Effector memory CD4-positive, alpha-beta T cell (primary cell): ENCODE data around the gene PIEZO1.

Source experiments
- DNase-seq, 3 donors: peaks; one replicate each; pipeline ENCODE4 v3.0.0-alpha.2; 2020
- H3K27ac ChIP-seq: 2 replicates; pipeline ENCODE4 v1.7.0; 2013; ENCODE audit warnings: mild to moderate bottlenecking, low read length, moderate library complexity; ENCODE audit not compliant: insufficient read depth, poor library complexity, severe bottlenecking
- H3K27me3 ChIP-seq: replicated peaks from 2 replicates; pipeline ENCODE4 v1.7.0; 2013; ENCODE audit warnings: mild to moderate bottlenecking, low read length; ENCODE audit not compliant: insufficient read depth, control insufficient read depth, poor library complexity, severe bottlenecking
- H3K36me3 ChIP-seq: 2 replicates; pipeline ENCODE4 v1.7.0; 2013; ENCODE audit warnings: mild to moderate bottlenecking, low read length, moderate library complexity; ENCODE audit not compliant: control insufficient read depth, insufficient read depth
- H3K4me1 ChIP-seq: 2 replicates; pipeline ENCODE4 v1.7.0; 2013; ENCODE audit warnings: low read length, mild to moderate bottlenecking; ENCODE audit not compliant: control insufficient read depth, insufficient read depth, poor library complexity, severe bottlenecking
- H3K4me3 ChIP-seq: 2 replicates; pipeline ENCODE4 v1.7.0; 2013; ENCODE audit warnings: low read length, low read depth, mild to moderate bottlenecking; ENCODE audit not compliant: insufficient read depth, poor library complexity, severe bottlenecking
- H3K9me3 ChIP-seq: 2 replicates; pipeline ENCODE4 v1.7.0; 2013; ENCODE audit warnings: mild to moderate bottlenecking, low read length, moderate library complexity; ENCODE audit not compliant: control insufficient read depth

The PIEZO1 gene

DNA sequence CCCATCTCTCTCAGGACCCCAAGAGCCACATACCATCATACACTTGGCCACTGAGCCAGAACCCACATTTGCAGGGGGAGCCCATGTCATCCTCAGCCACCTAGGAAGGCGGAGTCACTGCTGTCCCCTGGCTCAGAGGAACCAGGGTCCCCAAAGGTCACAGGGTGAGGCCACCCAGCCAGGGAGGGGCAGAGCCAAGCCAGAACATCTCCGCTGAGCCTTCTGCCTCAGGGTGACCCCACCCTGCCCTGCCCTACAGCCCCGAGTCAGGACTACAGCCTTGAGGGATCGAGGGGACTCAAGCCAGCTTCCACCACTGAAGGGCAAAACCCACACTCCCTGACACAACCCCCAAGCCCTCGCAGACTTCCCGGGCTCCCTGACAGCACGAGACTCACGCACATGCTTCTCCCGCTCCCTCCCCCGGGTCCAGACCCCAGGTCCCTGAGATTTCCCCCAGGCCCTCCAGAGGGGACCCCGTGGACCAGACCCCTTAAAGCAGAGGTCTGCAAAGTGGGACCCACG is 17.4 kb downstream of the PIEZO1 start:
- no peaks in the 10 kb centered on the region for H3K9me3 ChIP-seq
- peak overlapping the region; percentile 25 for H3K27ac ChIP-seq
- H3K4me3 ChIP-seq = no peak overlapping the region
- H3K36me3 ChIP-seq = peaks cover 14% of the 10 kb centered on the region
- H3K4me1 ChIP-seq = peaks cover 53% of the 10 kb centered on the region
- H3K27me3 ChIP-seq = no peaks in the 10 kb centered on the region
- no peak for DNase-seq

DNA sequence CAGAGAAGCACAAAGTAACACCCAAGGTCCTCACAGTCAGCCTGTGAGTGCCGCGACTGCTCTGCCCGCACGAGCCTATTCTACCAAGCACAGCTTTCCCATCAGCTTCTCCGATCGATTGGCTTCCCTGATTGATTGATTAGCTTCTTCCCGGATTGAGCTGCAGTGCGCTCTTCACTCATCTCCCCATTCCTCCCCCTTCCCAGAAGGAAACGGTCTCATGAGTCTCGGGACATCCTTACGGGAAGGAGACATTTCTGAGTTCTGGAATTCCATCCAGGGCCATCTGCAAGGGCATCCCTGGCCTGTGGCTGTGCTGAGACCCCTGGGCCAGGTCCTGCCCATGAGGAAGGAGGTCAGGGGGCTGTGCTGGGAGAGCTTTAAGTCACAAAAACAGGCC is 18.0 kb downstream of the PIEZO1 start:
- no peaks in the 10 kb centered on the region for H3K27me3 ChIP-seq
- H3K36me3 ChIP-seq = peaks cover 14% of the 10 kb centered on the region
- no peak for DNase-seq
- peaks cover 56% of the 10 kb centered on the region for H3K4me1 ChIP-seq
- H3K27ac ChIP-seq = peak overlapping the region; percentile 21
- no peaks in the 10 kb centered on the region for H3K9me3 ChIP-seq
- no peak overlapping the region for H3K4me3 ChIP-seq

DNA sequence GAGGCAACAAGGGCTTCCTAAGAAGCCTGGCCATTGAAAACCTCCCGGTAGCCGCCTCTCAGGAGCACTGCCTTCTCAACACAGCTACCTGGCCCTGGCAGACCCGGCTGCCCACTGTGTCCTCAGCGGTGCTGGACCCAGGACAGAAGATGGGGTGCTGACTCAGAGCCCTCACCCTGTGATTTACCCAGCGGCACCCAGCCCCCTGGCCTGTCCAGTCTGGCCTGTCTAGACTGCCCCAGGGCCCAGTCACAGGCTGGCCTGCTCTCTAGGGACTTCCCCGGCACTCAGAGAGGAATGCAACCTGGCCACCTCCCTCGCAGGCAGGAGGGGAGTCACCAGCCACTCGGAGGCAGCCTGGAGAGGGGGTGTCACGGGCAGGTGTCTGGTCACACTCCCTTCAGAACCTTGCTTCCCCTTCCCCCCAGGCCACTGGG is 20.1 kb downstream of the PIEZO1 start:
- H3K4me3 ChIP-seq = no peak overlapping the region
- no peak overlapping the region for H3K27ac ChIP-seq
- H3K36me3 ChIP-seq = peaks cover 11% of the 10 kb centered on the region
- H3K9me3 ChIP-seq = no peaks in the 10 kb centered on the region
- no peaks in the 10 kb centered on the region for H3K27me3 ChIP-seq
- no peak for DNase-seq
- peaks cover 57% of the 10 kb centered on the region for H3K4me1 ChIP-seq

DNA sequence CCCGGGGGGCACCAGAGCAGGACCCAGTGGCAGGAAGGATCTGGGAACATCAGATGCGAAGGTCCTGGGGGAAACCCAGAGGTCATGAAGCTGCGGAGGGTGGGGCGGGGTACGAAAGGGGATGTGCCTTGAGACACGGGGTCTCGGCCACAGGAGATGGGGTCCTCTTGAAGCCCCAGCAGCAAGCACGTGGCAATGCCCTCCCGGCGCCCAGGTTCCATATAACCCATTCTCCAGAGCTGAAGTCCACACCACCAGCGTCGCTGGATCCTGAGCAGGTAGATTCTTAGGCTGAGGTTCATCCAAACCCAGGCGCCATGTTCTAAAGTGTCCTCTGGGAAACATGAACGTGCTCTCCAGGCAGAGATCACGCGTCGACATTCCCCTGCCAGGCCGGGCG is 20.9 kb downstream of the PIEZO1 start:
- Histone ChIP-seq H3K27me3 (no peaks in the 10 kb centered on the region), H3K36me3 (peaks cover 11% of the 10 kb centered on the region), H3K4me1 (peaks cover 57% of the 10 kb centered on the region), H3K9me3 (no peaks in the 10 kb centered on the region), H3K27ac (no peak overlapping the region), H3K4me3 (no peak overlapping the region)
- DNase-seq = no peak

DNA sequence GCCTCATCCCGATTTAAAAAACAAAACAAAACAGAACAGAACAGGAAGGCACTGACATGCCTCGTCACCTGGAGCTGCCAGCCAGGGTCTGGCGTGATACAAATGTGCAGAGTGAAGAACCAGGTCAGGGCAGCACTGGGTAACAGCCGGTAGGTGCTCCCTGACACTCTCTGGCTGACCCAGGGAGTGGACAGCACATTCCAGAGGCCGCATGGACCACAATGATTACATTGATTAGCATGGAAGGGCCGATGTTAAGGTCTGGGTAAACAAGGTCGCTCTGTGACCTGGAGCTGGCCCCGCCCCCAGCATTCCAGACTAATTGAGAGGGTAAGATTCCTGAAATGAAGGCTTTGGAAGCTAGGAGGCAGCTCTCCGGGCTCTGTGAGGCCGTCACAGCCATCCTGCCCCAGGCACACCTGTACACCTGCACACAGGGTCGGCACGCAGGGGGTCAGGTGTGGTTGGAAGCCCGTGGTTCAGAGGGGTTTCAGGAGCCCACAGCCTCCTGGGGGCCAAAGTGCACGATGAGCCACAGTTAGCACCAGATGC is 21.4 kb downstream of the PIEZO1 start:
- Histone ChIP-seq H3K36me3 (peaks cover 11% of the 10 kb centered on the region), H3K9me3 (no peaks in the 10 kb centered on the region), H3K4me1 (peaks cover 57% of the 10 kb centered on the region), H3K27me3 (no peaks in the 10 kb centered on the region), H3K27ac (no peak overlapping the region), H3K4me3 (no peak overlapping the region)
- no peak for DNase-seq

DNA sequence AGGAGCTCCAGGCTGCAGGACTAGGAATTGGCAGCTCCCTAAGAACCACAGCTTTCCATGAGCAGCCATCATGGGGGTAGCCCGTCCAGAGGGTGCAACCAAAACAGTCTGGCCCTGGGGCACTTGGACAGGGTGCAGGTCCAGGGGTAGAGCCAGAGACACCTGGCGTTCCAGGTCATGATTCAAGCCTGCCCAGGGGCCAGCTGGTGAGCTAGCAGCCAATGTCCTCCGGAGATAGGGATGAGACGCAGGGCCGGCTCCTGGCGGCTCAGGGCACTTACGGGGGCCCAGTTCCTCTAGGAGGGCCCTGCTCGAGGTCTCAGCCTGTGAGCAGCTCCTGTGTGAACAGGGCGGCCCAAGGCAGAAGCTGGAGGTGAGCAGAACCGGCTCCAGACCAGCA is 22.1 kb downstream of the PIEZO1 start:
- Histone ChIP-seq H3K27ac (no peak overlapping the region), H3K4me3 (no peak overlapping the region), H3K36me3 (peaks cover 11% of the 10 kb centered on the region), H3K4me1 (peaks cover 57% of the 10 kb centered on the region), H3K9me3 (no peaks in the 10 kb centered on the region), H3K27me3 (no peaks in the 10 kb centered on the region)
- no peak for DNase-seq

DNA sequence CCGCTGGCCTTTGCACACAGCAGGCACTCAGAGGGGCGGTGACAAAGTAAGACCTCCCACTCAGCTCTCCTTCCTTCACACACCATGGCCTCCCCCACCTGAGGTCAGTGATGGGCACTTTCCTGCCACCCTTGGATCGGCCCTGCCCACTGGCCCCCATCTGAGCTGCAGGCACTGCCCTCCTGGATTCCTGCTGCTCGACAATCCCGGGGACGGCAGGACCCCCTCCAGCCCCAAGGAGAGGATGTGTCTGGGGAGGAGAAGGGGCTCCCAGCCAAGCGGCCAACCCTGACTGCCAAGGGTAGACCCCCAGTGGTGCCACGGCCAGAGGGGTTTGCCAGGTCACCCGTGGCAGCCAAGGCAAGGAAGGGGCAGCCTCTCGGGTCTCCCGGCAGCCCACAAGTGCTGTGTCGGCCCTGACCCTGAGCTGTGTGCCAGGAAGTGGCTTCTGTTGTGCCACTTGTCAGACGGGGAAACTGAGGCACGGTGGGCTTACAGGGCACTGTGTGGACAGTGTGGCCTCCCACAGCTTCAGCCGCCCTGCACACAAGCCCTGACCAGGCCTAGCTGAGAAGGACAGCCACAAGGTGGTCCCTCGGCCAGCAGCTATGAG is 22.7 kb downstream of the PIEZO1 start:
- no peak for DNase-seq
- no peaks in the 10 kb centered on the region for H3K9me3 ChIP-seq
- no peaks in the 10 kb centered on the region for H3K27me3 ChIP-seq
- H3K4me3 ChIP-seq = no peak overlapping the region
- peak overlapping the region; percentile 25 for H3K27ac ChIP-seq
- H3K36me3 ChIP-seq = peaks cover 11% of the 10 kb centered on the region
- peaks cover 56% of the 10 kb centered on the region for H3K4me1 ChIP-seq

DNA sequence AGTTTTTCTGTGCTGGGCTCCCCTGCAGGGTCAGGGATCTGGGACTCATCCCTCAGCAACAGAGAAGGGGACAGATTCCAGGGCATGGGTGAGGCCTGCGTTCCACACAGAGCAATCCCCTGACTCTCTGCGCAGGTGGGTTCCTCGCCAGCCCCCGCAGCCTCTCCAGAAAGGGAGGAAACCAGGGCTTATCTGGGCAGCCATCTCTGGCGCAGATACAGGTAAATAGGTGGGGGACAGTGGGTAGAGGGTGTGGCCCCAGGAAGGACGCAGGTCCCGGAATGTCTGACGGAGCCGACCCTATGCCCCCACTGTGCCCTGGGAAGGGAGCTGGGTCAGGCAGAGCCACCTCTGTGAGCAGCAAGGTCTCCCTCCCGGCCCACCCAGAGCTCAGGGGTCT is 23.2 kb downstream of the PIEZO1 start:
- Histone ChIP-seq H3K9me3 (no peaks in the 10 kb centered on the region), H3K27ac (peak overlapping the region; percentile 25), H3K36me3 (peaks cover 11% of the 10 kb centered on the region), H3K4me1 (peaks cover 51% of the 10 kb centered on the region), H3K27me3 (no peaks in the 10 kb centered on the region), H3K4me3 (no peak overlapping the region)
- DNase-seq = no peak

DNA sequence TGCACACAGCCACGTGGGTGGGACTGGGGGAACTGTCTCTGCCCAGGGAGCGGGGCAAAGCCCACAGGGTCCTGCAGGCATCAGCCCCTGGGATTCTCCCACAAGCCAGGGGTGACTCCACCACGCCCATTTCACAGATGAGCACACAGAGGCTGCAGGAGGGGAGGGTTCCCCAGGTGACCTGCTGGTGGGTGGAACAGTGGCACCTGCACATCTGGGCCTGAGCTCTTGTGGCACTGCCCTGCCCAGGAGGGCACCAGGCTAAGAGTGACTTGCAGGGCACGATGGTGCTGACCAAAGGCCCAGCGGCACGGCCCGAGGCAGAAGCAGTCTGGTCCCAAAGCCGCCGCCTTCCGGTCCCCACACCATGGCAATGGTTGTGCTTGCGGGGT is 23.9 kb downstream of the PIEZO1 start:
- DNase-seq = no peak
- H3K27ac ChIP-seq = peak overlapping the region; percentile 6
- no peak overlapping the region for H3K4me3 ChIP-seq
- peaks cover 50% of the 10 kb centered on the region for H3K4me1 ChIP-seq
- no peaks in the 10 kb centered on the region for H3K27me3 ChIP-seq
- H3K9me3 ChIP-seq = no peaks in the 10 kb centered on the region
- peaks cover 11% of the 10 kb centered on the region for H3K36me3 ChIP-seq

DNA sequence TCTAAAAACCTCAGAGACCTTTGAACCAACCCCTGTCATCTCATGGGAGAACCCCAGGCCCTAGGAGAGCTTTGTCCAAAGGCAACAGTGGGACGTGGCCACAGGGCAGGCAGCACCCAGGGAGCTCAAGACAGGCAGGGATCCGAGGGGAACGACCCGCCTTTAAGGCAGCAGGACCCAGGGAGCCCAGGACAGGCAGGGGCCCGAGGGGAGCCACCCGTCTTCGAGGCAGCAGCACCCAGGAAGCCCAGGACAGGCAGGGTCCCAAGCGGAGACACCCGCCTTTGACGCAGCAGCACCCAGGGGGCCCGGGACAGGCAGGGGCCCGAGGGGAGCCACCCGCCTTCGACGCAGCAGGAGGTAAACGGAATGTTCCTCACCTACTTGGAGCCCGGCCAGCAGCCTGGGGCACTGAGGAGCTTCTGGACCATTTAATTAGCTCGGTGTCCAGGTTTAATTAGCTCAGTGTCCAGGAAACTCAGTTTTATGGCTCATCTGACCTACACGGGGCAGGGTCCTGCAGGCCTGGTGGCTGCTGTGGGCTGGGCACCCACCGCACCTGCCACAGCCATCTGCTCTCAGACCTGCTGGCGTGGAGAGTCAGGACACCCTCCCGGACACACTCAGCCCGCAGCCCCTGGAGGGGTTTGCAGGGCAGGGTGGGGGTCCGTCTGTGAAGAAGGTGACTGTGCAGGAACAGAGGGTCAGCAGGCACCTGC is 24.4 kb downstream of the PIEZO1 start:
- Histone ChIP-seq H3K36me3 (peaks cover 11% of the 10 kb centered on the region), H3K9me3 (no peaks in the 10 kb centered on the region), H3K4me3 (no peak overlapping the region), H3K4me1 (peaks cover 50% of the 10 kb centered on the region), H3K27me3 (no peaks in the 10 kb centered on the region), H3K27ac (peak overlapping the region; percentile 48)
- no peak for DNase-seq
